HG02588 (cell line): Measurements from ENCODE around the gene NPIPB8.
"Not testable (repeated sequence)": the region's sequence is repeated elsewhere in the genome, so short reads cannot be mapped to it uniquely, and the experiment has no call there.

Experiments
- ATAC-seq: cut with Tn5 transposase; IDR thresholded peaks from one replicate; pipeline ENCODE4 v1.9.1; 2021; ENCODE audit warnings: mild to moderate bottlenecking, moderate library complexity; ENCODE audit not compliant: unreplicated experiment

NPIPB8 gene

DNA sequence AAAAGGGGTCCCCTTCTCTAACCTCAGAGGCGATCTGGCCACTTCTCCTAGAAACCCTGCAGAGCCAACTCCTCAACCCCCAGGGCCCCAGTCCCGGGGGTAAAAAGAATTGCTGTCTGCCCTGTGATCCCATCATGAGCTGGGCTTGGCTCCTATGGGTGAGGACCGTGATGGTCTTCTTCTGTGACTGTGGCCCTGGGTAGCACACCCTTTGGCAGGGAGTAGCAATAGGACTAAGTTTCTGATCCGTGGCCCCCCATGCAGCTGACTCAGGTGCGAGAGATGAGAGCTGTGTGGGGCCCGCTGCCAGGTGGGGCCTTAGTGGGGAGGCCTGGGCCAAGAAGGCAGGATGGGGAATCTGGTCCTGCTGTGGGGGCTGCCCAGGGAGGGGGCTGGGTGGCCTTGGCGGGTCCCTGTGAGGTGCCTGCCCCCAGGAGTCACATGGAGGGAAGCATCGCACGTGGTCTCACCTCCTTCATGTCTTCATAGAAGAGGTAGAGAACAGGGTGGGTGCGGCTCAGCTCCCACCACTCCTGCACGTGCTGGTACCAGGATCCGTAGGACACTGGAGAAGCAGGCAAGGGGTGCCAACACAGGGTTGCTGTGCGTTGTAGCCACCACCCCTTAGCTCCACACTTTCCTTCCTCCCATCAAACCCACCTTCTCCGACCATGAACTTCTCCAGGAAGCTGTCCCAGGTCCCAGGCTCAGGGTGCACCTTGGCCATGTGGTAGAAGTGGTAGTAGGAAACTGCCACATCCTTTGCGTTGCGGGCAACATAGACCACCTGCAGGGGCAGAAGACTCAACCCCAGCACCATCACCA lies 31.4 kb upstream of the NPIPB8 start:
- no peak for ATAC-seq

DNA sequence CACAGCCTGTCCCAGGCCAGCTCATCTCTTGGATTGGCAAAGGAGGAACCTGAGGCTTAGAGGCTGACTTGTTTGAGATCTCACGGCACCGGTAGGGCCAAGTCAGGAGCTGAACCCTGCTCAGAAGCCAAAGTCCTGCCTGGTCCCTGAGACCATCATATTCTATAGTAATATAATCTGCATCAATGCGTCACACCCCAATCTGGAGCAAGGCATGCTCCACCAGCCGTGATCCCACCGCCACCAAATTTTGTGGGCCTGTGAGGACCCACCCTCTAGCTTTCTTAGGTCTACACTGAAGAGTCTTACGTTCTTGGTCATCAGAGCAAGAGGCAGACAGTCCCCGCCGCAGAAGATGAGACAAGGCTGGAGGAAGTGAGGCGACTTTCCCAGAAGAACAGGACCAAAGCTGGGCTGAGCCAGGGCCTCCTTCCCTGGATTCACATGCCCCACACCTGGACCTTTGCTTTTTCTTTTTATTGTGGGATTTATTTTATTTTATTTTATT lies 30.7 kb upstream of the NPIPB8 start:
- no peak for ATAC-seq

DNA sequence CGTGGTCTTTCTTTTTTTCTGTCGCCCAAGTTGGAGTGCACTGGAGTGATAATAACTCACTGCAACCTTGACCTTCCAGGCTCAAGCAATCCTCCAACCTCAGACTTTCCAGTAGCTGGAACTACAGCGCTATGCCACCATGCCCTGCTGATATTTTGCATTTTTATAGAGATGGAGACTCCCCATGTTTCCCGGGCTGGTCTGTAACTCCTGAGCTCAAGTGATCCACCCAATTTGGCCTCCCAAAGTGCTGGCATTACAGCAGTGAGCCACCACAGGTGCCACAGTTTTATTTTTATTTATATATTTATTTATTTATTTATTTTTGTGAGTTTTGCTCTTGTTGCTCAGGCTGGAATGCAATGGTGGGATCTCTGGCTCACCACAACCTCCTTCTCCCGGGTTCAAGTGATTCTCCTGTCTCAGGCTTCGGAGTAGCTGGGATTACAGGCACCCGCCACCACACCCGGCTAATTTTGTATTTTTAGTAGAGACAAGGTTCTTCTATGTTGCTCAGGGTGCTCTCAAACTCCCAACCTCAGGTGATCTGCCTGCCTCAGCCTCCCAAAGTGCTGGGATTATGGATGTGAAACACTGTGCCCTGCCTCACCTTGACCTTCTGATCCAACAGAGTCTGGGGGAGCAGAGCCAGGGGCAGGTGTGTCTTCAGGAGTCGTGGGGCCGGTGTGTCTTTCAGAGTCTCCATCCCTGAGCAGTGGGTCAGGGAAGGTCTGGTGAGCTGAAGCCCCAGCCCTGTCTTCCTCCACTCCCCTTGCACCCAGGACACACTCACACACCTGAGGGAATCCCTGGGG lies 30.0 kb upstream of the NPIPB8 start:
- ATAC-seq = not testable (repeated sequence)

DNA sequence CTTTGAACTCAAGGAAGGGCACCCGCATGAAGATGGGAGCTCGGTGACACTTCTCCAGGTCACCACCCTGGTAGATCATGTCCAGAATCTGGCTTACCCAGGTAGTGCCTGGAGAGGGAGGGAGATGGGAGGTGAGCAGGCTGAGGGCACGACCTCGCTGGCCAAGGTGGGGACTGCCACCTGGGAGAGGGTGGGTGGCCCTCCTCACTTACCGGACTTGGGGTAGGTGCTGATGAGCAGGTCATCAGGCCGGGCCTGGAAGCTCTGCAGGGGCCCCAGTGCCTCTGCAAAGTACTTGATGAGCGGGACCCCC lies 29.4 kb upstream of the NPIPB8 start:
- not testable (repeated sequence) for ATAC-seq

DNA sequence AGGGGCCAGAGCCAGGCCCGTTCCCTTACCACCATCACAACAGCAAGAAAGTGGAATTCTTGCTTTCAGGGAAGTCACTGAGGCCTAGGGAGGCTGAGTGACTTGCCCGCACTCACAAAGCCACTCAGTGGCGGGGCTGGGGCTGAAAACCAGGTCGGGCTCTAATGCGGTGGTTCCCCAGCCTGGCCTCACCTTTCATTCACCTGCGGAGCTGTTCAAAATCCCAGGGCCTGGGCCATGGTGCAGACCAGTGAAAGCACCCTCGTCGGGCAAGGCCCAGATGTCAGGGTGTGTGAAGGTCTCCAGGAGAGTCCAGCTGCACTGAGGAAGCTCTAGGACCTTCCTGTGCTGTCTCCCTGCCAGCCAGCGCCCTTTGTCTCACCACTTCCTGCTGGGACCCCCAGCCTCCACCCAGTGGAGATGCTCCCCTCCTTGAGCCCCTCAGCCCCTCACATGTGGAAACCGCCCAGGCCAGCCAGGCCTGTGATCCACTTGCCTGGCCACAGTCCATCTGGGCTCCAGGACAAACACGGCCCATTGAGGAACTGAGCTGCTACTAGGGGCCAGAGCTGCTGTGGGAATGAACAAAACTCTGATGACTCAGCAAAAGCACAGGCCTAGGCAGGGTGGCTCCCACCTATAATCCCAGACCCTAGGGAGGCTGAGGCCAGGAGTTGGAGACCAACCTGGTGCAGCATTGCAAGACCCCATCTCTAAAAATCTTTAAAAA lies 28.8 kb upstream of the NPIPB8 start:
- not testable (repeated sequence) for ATAC-seq

DNA sequence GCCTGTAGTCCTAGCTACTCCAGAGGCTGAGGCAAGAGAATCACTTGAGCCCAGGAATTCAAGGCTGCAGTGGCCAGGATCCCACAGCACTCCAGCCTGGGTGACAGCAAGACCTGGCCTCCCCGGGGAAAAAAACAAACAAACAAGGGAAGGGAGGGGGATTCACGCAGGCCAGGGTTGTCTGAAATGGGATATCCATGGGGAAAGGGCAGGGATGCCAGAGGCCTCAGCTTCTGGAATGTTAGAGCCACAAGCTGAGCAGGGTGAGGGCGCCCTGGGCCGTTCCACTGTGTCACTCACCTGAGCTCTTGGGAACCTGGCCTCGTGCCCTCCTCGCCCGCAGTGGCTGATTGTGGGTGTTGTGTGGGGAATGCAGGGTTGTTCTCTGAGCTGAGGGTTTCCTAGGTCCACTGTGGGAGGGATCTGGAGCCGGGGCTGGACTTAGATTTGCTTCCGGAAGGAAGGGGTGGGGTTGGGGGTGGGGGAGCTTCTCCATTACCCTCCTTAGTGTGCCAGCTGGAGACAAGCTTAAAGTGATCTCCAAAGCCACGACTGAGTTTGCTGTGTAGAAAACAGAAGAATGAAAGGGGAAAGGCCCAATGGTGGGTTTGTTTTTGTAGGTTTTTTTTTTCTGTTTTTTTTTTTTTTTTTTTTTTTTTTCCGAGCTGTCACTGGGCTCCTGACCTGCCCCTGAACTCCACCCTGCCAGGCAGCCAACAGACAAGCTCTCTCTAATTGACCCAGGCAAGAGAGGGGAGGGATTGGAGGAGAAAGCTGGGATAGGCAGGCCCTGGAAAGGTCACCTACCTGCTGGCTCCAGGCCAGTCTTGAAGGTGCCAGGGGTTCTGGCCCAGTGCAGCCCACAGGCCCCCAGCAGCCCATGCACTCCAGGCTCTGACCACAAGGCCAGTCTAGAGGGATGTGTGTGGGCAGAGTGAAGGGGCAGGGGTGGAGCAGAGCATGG lies 28.0 kb upstream of the NPIPB8 start, which contains the start of gene SULT1A1:
SULT1A1 (minus strand) TSS at position 414 of the 964 bp plus-strand sequence. CDS start 1,189 bp downstream, outside the sequence.
- ATAC-seq = no peak

DNA sequence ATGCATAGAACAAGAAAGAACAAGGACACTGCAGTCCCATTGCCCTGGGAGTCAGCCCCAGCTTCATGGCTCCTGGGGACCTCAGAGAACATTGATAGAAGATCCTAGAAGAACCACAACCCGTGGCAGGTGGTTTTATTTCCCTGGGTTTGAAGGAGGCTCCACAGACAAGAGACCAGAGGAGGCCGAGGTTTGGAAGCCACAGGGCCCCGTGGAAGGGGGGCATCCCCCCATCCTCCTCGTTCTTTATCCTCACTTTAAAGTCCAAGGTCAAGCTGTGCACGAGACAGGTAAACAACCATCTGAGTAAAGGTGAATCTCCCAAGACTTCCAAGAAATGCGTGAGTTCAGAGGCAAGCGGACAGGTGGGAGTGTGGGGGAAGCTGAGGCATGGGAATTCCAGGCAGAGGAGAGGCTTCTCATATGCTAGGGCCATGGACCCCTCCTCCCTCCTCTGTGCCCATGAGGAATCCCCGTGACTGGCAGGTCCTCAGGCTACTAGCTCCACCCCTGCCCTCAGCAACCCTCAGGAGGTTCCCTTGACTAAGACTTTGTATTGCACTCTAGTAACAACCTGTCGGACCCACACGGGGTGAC lies 27.2 kb upstream of the NPIPB8 start:
- no peak for ATAC-seq

DNA sequence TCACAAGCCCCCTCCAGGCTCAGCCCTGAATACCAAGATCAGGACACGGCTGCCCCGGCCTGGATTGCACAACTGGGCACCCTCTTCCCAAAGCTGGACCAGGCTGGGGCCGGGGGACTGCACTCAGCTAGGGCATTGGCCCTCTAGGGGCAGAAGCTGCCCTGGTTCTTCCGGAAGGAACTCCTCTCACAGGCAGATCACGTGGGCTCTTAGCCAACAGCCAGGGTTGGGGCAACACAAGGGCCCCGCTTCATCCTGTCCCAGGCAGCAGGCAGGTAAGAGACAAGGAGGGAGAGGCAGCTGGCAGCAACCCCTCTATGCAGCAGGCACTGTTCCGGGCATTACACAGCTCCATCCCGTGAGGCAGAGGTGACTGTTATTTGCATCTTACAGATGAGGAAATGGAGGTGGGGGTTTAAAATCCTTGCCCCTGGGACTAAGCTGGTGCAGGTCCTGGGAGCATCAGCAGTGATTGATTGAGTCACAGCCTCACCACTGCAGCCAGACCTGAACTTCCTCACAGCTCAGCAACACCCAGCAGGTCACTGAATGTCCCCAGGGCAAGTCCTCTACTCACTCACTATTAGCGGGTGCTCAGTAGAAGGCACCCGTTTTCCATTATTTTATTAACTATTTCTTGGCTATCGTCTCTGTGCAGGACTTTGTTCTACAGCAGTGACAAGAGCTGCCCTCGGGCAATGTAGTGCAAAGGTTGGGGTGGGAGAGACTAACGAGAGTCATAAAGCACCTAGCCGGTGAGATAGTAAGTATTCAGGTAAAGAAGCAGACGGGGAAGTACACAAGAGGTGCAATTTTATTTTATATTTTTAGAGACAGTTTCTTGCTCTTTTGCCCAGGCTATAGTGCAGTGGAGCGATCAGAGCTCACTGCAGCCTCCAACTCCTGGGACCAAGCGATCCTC lies 25.2 kb upstream of the NPIPB8 start:
- peak; percentile 46 for ATAC-seq

DNA sequence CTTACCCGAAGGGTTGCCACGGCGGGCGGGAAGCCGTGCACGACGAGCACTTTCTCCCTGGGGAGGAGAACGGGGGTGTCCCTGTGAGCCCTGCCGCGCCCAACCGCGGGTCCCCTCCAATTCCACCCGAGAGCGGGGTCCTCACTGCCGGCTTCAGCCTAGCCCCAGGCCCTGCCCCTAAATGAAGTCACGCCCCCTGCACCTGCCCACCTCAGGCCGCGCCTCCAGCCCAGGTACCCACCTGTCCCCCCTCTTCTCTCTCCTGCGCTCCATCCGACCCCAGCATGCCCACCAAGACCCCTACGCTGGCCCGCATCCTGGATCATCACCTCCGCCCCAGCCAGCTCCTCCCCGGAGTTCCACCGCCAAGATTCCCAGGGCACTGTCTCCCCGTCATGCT lies 24.0 kb upstream of the NPIPB8 start:
- not testable (repeated sequence) for ATAC-seq

DNA sequence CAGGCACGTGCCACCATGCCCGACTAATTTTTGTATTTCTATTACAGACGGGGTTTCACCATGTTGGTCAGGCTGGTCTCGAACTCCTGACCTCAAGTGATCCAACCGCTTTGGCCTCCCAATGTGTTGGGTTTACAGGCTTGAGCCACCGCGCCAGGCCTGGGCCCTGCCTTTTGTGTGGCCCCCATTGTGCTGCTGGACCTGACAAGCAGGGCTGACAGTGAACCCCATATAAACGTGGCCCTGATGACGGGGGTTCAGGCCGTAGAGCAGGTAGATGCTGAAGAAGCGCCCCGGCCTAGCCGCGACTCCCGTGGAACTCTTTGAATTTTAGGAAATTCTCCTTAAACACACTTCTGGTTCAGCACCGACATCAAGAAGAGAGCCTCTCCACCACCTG lies 23.3 kb upstream of the NPIPB8 start:
- ATAC-seq = not testable (repeated sequence)

DNA sequence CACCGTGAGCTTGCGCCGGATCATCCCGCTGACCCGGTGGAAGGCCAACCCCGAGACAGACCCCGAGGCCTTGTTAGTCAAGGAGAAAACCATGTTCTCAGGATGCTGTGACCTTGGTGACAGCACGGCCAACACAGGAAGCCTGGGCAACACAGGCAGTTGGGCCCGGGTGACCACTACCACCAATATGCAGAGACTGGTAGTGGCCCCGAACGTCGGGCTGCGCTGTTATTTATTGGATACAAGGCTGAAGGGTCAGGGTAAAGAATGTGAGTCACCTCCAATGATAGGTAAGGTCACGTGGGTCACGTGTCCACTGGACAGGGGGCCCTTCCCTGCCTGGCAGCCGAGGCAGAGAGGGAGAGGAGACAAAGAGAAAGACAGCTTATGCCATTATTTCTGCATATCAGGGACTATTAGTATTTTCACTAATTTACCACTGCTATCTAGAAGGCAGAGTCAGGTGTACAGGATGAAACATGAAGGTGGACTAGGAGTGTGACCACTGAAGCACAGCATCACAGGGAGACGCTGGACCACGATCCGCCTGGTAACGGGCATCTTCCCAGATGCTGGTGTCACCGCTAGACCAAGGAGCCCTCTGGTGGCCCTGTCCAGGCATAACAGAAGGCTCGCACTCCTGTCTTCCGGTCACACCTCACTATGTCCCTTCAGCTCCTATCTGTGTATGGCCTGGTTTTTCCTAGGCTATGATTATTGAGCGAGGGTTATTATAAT lies 22.2 kb upstream of the NPIPB8 start:
- ATAC-seq = not testable (repeated sequence)

DNA sequence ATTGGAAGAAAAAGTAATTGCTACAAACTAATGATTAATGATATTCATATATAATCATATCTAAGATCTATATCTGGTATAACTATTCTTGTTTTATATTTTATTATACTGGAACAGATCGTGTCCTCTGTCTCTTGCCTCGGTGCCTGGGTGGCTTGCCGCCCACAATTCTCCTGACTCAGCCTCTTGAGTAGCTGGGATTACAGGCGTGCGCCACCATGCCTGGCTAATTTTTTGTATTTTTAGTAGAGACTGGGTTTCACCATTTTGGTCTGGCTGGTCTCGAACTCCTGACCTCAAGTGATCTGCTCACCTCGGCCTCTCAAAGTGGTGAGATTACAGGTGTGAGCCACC lies 21.7 kb upstream of the NPIPB8 start:
- ATAC-seq = not testable (repeated sequence)

DNA sequence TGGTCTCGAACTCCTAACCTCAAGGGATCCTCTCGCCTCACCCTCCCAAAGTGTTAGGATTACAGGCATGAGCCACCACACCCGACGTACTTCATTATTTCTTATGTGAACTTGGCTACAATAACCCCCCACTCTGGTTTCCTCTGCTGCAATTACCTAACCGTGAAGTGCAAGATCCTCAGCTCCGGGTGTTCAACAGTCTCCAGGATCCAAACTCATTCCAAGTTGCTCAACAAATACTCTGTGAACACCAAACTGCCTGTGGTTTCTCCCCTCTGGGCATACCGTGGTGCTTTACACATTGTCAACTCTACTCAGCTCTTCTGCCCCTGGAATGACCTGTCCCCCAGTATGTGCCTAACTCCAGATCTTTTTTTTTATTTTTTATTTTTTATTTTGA lies 21.2 kb upstream of the NPIPB8 start:
- no peak for ATAC-seq

DNA sequence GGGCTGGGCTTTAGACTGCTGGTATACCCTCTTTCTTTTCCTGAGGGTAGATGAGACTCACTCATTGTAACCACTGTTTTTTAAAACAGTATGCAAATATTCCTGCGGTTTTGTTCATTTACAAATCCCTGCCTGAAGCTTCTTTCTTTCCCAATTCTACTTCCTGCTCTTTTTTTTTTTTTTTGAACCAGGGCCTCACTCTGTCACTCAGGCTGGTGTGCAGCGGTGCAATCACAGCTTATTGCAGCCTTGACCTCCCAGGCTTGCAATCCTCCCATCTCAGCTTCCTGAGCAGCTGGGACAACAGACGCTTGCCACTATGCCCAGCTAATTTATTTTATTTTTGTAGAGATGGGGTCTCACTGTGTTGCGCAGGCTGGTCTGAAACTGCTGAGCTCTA lies 20.0 kb upstream of the NPIPB8 start:
- no peak for ATAC-seq

DNA sequence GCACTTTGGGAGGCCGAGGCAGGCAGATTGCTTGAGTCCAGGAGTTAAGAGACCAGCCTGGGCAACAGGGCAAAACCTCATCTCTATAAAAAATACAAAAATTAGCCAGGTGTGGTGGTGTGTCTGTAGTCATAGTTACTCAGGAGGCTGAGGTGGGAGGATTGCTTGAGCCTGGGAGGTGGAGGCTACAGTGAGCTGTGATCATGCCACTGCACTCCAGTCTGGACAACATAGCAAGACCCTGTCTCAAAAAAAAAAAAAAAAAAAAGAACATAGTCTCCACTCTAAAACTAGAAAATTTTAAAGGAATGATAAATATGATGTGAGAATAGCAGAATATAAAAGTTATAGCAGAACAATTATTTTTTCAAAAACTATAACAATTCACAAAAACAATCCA lies 17.5 kb upstream of the NPIPB8 start:
- ATAC-seq = not testable (repeated sequence)

DNA sequence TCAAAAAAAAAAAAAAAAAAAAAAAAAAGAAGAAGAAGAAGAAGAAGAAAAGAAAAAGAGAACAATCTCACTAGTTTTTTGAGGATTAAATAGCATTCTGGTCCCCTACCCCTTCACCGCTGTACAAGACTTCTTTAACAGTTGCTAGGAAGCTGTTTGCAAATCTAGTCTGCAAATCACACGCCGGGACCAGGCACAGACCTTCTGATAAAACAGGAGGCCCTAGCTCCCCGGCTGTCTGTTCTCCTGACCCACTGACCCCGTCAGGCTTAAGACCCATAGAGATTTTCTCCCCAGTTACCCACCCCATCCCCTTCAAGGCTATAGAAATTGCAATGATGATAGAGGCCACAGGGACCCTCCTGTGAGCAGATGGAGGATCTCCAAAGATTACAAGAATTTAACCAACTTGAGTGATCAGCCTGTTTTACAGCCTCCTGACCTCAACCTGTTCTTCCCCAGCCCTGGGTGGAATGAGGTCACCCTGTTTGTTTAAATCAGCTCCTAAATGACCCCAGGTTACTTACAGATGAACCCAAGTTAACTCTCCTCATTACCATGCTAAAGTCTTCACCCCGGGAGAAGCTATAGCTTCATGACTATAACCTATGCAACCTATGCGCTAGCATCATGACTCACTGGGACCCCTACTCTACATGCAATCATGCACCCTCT lies 16.2 kb upstream of the NPIPB8 start:
- no peak for ATAC-seq

DNA sequence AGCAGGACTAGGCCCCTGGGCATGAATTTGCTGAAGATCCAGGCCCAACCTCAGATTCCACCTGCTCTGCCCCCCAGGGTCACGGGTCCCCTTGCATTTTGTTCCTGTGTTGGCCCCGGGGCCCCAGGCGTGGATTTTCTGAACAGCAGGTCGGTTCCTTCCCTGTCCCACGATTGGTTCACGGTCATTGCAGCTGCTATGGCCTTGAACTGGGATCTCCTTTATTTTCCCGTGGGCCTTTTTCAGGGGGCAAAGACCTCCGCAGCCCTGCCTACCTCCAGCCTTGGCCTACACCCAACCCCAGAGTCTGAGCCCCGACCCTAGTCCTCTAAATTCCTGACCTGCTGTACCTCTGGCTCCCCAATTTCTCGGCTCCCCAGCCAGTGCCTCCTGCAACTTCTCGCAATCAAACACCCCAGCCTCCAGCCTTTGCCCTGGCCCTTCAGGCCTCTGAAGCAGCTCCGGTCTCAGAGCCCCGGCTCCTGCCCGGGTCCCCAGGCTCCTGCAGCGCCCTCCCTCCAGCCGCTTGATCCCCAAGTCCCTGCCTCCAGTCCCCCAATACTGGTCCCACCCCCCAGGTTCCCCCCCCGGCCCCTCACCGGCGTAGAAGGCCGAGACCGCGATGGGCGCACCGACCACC lies 15.2 kb upstream of the NPIPB8 start:
- not testable (repeated sequence) for ATAC-seq
